NCI-H69 (cell line): ENCODE measurements around the gene MKX.
"Not testable (repeated sequence)": the region's sequence is repeated elsewhere in the genome, so short reads cannot be mapped to it uniquely, and the experiment has no call there.

Experiments used
- DNase-seq: peaks from one replicate; lab custom pipeline; 2025; lab: John Stamatoyannopoulos, UW

The MKX gene

DNA sequence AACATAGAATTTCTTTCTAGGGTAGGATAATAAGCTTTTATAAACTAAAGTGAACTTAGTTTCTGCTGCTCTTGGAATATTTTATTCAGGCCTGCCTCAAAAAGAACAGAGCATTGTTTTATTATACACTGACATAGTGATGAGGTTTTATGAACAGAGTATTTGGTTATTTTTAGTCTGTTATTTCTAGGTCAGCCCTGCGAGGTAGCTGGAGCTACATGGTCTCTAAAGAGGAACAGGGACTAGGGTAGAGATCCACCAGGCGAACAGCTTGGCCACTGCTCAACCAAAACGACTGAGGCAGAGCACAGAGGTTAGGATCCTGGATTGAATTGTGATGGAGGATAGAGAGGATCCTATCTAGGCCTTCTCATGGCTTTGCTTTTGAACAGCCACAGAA is 53.0 kb downstream of the MKX start:
- no peak for DNase-seq

DNA sequence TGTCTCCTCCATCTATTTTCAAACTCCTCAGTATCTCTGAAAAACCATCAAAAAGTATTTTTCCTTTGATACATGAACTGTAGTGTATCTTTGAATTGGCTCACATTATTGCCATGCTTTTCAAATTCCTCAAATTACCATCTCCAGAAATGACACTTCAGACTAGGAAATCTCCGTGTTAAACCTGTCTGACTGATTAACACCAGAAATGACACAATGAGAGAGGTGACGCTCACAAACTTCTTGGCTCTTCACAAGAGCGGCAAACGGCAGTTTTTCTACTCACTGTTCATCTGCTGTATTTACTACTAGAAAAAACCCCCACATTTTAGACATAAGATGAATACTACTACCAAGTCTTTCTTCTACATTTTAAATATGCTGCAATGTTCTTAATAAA is 56.6 kb downstream of the MKX start:
- DNase-seq, result no peak

DNA sequence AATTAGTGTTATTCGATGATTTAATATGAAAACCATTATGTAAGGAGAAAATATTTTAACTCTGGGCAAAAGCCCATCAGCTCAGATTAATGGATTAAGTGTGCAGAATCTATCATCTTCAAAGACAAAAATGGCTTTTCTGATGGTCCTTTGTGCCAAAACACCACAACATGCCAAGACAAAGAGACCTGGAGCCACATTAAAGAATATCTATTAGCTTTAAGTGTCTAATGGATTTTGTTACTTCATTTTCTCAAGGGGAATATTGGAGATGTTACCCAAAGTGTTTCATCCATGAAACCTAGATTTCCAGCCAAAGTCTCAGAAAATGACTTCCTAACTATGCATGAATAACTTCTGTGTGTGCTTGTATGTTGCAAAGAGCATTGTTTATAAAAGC is 57.3 kb downstream of the MKX start:
- no peak for DNase-seq

DNA sequence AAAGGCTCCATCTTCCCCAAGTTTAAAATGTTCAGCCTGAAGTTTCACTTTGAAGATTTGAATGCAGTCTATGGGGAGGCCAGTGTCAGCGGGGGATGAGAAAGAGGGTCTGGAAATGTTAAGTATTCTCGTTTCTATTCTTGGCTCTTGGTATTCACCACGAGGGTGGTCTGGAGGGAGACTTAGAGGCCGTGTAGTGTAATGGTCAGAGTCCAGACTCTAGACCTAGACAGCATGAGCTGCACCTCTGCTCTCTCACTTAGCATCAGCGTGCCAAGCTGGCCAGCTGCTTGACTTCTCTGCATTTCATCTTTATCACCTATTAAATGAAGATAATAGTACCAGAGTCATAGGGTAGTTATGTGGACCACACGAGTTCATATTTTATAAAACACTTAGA is 57.9 kb downstream of the MKX start:
- no peak for DNase-seq

DNA sequence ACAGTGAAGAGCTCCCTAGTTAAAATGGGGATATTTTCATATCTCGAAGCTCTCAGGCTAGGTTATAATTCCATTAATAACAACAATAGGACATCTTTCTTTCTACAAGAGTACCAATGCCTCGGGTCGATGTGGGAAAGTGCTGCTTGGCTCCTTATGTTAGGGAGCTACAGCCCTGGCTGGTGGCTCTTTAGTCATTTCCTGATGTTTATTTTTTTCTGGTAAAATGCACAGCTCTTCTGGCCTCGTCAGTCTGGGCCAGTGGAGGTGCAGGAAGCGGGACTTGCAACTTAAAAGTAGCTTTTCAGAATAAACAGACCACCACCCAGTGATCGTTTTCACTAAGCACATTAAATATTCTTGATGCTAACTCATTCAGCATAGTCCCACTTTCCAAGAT is 58.3 kb downstream of the MKX start:
- DNase-seq, result no peak

DNA sequence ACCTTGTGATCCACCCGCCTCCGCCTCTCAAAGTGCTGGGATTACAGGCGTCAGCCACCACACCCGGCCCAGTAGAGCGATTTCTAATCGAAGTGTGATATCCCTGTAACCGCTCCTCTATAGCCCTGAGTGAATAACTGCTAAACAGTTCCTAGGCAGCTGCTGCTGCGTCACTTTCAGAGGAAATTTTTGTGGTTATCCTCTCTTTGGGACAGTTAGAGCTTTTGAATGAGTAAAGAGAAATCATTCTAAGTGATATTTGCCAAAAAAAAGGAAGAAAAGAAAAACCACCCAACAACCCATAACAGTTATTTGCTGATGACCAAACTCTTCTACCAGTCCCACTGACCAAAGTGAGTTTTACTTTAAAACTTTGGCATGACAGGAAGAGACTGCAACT is 59.9 kb downstream of the MKX start:
- no peak for DNase-seq

DNA sequence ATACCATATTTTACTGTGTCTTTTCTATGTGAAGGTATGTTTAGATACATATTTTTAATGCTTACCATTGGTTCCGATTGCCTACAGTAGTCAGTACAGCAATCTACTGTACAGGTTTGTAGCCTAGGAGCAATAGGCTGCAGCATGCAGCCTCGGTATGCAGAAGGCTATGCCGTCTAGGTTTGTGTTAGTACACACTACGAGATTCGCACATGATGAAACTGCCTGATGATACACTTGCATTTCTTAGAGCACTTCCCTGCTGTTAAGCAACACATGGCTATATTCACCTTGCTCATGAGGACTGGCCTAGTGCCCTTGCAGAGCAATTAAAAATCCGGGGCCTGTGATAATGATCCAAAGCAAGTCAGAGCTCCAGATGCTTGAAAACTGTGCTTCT is 62.4 kb downstream of the MKX start:
- DNase-seq, result no peak

DNA sequence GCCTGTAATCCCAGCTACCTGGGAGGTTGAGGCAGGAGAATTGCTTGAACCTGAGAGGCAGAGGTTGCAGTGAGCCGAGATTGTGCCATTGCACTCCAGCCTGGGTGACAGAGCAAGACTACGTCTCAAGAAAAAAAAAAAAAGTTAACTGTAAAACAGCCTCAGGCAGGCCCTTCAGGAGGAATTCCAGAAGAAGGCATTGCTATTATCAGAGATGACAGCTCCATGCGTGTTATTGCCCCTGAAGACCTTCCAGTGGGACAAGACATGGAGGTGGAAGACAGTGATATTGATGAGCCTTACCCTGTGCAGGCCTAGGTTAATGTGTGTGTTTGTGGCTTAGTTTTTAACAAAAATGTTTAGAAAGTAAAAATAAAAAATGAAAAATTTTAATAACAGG is 63.8 kb downstream of the MKX start:
- not testable (repeated sequence) for DNase-seq

DNA sequence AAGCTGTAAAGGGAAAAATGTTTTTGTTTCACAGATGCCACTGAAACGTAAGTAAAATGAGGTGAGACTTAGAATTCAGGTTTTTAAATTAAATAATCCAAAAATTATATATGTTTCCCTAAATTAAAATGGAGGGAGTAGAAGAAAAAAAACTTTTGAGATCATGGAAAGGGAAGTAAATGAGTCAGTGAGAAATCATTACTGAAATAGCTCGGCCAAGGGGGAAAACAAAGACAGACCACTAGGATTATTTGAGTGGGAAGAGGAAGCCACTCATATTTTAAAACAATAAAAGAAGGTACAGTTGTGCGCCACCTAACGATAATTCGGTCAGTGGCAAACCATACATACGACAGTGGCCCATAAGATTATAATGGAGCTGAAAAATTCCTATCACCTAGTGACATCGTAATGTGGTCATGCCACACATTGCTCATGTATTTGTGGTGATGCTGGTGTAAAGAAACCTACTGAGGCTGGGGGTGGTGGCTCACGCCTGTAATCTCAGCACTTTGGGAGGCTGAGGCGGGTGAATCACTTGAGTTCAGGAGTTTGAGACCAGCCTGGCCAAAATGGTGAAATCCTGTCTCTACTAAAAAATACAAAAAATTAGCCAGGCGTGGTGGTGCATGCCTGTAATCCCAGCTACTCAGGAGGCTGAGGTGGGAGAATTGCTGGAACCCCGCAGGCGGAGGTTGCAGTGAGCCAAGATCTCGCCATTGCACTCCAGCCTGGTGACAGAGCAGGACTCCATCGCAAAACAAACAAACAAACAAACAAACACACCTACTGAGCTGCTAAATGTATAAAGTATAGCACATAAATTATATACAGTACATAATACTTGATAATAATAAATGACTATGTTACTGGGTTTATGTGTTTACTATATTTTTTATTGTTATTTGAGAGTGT is 64.7 kb downstream of the MKX start:
- DNase-seq, result no peak

DNA sequence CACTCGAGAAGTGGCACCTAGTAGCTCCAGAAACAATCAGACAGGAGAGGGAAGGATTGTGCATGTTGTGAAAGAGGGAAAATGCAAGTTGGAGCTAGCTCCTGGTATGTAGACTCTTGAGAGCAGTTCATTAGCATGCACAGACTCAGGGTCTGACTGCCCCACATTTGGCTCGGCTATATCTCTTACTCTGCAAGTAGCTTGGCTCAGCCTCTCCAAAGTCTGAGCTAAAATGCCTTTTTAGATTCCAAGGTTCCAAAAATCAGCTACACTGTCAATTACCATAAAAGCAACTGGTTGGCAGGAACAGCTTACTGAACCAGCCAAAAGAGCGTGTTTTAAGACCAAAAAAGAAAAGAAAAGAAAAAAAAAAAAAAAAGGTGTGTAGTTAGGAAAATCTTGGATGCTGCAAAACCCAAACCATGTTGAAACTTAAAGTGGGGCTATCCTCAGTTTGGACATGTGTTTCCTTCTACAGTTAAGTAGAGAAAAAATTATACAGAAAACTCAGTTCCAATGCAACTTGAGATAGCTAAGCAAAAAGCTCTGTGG is 65.5 kb downstream of the MKX start:
- no peak for DNase-seq

DNA sequence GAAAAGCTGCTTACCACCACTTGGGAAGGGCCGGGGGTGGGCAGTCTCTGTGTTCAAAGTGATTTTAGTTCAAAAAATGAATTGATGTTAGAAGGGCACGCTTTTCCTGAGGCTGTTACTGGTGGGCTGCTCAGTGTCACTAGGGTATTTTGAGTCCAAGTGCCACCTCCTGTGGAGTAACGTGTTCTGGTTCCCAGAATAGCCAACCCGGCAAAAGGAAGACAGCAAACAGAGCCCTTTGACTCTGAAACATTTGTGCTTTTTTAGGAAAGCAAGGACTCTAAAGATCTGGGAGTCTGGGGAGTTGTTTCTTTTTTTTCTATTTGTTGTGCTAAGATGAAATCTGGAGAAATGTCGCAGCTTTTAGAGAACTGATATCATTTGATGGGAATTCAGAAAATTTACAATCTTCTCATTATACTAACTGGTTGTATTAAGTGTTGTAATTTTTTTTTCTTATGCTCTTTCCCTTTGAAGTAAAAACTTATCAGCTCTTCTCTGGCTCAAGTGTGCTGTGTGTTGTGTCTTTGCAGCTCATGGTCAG is 66.2 kb downstream of the MKX start:
- DNase-seq, result no peak

DNA sequence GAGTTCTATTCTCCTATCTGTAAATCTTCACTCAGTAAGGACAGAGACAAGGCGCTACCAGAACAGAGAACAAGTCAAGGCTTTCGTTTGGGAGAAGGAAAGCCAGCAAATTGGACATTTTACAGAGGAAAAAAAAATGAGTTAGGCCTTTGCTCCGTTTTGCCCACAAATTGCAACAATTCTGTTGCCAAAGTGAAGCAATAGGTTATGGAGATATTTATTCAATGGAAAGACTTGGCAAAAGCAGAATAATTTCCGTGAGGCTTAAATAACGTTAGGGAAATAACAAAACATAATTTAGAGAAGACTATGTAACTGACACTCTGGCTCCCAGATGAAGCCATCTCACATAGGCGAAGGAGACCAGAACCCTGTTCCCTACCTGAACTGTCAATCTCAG is 67.5 kb downstream of the MKX start:
- DNase-seq, result no peak

DNA sequence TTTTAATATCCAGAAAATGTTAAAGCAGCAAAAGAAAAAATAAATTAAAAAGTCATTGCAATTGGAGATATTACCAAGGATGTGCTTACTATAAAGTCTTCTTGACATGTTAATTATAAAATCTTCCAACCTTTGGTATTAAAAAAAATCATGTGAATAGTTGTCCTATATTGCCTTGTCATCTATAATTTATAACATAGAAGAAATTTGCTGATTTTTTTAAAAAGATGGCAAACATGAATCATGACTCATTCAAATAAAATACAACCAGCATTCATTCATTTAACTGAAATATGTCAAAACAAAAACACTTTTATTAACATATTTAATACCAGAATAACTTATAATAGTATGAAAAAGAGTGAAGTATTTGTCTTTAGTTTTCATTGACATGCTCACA is 72.6 kb downstream of the MKX start:
- no peak for DNase-seq

DNA sequence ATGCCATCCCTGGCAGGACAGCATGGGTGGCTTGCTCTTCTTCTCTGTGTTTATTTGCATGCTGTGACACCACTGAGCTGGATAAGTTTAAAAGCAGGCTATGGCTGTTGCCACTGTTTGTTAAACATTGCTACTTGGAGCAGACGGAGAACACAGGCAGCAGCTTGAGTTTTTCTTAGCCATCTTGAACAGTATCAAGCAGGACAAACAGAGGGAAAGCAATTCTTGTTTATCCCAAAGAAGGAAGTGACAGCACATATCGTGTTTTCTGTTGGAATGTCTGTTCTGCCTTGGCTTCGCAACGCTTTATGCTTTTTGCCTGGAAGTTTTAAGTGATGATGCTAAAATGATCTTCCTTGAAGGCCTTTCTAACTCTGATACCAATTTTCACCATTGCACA is 73.8 kb downstream of the MKX start:
- no peak for DNase-seq

DNA sequence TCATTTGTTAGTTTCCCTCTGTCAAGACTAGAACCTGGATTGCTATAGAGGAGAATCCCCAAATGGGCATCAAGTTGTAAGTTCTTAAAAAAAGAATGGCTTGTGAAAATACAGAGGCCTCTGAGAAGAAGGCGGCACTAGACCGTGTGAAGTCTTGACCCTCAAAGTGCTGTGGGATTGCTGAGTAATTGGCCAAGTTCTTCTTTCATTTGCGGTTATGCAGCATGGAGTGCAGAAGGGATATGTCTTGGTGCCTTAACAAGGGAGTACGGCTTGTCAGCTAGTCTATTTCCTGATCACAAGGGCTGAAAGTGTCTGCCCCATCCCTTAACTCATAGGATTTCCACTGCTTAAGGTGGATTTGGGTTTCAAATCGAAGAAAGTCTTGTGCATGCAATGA is 81.2 kb downstream of the MKX start:
- no peak for DNase-seq

DNA sequence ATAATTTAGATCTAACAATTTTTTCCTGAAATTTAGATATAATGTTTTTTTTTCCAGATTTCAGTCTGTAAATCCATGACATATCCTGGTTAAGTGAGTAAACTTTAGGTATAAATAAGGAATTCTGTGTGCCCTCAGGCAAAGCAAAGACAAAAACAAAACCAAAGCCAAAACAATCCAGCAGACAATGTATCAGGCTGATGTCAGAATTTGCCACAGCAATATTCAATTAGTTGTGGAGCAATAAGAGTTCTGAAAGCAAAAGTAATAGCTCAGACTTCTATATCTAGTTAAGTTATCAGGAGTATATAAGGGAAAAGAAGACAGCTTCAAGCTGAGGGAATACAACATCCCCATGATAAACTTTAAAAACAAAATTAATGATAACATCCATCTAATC is 82.0 kb downstream of the MKX start:
- no peak for DNase-seq

DNA sequence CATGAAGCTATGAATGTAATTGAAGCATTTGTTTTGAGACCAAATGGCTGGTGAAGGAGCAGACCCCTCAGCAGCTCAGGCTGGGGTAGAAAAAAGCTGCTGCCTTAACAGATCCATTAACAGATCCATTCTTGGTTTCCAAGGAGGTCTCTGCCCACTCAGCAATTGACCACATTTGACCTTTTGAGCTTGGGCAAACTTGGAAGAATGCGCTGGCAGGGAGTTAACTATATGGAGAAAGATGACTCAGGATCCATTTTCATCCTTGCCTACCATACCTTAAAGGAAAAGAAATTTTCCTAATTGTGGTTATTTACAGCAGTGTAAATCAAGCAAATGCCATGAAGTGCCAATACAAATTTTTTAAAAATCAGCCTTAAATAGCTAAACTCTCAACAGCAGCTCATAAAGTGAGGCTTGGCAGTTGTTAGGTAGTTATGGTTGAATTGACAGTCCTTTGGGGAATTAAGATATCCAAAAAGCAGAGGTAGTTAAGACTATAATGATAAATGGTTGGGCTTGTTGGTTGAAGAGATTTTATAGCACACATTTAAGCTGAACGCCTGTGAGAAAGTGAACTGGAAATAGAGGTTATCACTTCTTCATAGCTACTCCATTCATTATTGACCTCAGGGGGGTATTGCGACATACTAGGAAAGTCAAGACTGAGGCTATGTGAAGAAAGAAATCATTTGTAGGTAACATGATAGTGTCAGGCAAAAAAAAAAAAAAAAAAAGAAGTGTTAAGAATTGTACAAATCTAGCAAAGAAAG is 83.9 kb downstream of the MKX start:
- no peak for DNase-seq

DNA sequence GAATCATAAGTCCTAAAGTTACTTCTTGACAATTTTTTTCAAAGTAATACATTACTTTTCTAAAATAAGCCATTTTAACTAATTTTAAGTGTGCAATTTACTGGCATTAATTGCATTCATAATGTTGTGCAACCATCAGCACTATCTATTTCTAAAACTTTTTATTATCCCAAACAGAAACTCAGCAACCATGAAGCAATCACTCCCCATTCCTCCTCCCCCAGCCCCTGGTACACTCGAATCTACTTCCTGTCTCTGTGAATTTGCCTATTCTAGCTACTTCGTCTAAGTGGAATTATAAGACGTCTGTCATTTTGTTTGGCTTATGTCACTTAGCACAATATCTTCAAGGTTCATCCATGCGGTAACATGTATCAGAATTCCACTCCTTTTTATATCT is 84.9 kb downstream of the MKX start:
- no peak for DNase-seq

DNA sequence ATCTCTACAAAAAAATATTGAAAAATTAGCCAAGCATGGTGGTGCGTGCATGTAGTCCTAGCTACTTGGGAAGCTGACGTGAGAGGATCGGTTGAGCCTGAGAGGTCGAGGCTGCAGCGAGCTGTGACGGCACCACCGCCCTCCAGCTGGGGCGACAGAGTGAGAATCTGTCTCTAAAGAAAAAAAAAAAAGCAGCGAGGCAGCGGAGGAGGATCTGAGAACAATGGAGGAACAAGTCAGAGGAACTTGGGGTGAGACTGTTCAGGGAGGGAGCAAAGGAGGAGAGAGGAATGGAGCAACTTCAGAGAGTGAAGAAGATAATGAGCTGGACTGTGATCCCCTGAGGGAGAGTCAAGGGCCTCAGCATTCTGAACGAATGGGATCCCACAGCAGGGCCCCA is 85.4 kb downstream of the MKX start:
- DNase-seq, result no peak

DNA sequence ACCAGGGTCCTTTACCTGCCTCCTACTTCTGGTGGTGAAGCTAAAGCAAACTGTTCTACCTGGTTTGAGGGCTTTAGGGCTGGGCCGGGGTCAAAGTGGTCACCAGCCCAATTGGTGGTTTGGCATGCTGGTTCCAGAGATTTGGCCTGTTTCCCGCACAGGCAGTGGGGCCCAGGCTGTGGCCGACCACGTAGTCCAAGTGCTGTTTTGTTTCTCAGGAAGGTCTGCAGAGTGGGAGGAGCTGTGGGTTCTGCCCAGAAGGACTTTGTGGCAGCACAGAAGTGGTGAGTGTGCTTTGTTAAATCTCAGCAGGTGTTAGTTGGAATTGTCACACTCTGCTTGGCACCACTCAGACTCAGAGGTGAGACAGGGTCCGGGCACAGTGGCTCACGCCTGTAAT is 85.8 kb downstream of the MKX start:
- no peak for DNase-seq

DNA sequence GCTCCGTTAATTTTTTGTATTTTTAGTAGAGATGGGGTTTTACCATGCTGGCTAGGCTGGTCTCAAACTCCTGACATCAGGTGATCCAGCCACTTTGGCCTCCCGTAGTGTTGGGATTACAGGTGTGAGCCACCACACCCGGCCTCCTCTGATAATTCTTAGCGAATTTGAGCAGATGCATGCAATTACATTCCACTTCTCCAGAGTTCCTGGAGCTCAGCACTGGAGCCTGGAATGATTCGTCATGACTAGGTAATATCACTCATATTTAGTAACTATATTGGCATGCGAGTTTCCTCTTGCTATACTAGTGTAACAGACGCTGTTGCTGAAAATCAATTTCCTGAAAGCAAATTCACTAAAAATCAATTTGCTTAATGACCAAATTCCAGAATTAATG is 86.8 kb downstream of the MKX start:
- no peak for DNase-seq

DNA sequence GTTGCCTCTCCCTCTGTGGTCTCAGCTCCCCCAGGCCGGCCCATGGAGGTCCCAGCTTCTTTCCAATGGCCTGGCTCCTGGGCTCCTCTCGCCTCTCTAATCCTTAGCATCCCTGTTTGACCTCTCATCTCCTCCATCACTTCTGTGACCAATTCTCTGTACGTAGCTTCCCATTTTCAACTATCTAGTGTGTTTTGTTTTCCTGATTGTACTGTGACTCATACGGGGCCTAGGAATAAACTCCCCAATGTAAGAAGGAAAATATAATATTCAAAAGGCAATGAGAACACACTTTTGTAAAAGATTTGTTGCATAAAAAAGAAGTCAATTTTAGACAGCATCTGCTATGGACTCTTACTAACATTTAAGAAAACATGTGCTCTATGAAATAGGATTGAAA is 90.3 kb downstream of the MKX start:
- DNase-seq, result no peak

DNA sequence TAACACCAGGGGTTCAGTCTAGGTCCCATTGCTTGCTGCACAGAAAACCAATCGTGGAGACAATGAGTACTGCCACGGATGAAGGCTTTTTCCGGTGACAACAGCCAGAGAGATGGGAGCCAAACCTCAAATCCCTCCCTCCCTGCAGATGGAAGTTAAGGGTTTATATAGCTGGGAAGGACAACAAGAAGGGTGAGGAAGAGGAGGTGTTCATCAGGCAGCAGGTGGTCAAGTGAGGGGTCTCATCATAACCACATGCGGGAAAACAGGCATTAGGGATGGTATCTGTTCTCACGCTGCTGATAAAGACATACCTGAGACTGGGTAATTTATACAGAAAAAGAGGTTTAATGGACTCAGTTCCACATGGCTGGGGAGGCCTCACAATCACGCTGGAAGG is 91.3 kb downstream of the MKX start:
- no peak for DNase-seq
